Gastrocnemius medialis (tissue), 4 donors: ENCODE data around the gene HOXC6.

ENCODE experiments used
- CTCF ChIP-seq, 5 experiments: fragments of 450-650 bp in 3 of 5; fragments of 200-600 bp in 2 of 5; sonication (generic) in 2 of 5; IDR thresholded peaks in 4 of 5; conservative IDR thresholded peaks in 1 of 5; 1 replicate in 4 of 5; 2 replicates in 1 of 5; pipeline ENCODE4 v1.5.1; 2016 to 2019; ENCODE audit warnings: antibody characterized with exemption in 5 of 5, mild to moderate bottlenecking in 3 of 5, moderate library complexity in 3 of 5
- POLR2A ChIP-seq, 2 donors: fragments of 450-650 bp; IDR thresholded peaks; one replicate each; pipeline ENCODE4 v1.6.1; 2017; ENCODE audit warnings: antibody characterized with exemption in 2 of 2, mild to moderate bottlenecking in 2 of 2, moderate library complexity in 2 of 2

- TF ChIP-seq CTCF (IDR thresholded peaks at IDR 0.05 in 4 of 5, conservative IDR thresholded peaks at IDR 0.05 in 1 of 5) (no peak), POLR2A (IDR thresholded peaks at IDR 0.05) (no peak)
Measured at GRCh38 chr12:54001283-54002187, 26.7 kb upstream of the HOXC6 start.
